Measurements from ENCODE around the gene PI4KA. TPM values are rescaled to one million over a fixed set of nuclear protein-coding genes. Genes with fewer than 3 reads are reported as not detected.

Gene PI4KA
- total RNA-seq, 1 donor from 2014 or later = 78.4 TPM

GRCh38 chr22:20867179-20868024 lies 8.8 kb upstream of the PI4KA start:
- no peak overlapping the region for H3K4me3 Mint-ChIP-seq
- H3K36me3 Mint-ChIP-seq (ENCODE audit: low read depth) = peaks cover 11% of the 10 kb centered on the region
- peaks cover 20% of the 10 kb centered on the region for H3K4me1 Mint-ChIP-seq
- intact Hi-C loops (cut with micrococcal nuclease) = no loop called here
- no peaks in the 10 kb centered on the region for H3K9me3 Mint-ChIP-seq
- peak; percentile 65 for DNase-seq
- H3K27me3 Mint-ChIP-seq = no peaks in the 10 kb centered on the region
- H3K27ac Mint-ChIP-seq = peak overlapping the region; percentile 70

- Mint-ChIP-seq H3K27me3 (no peaks in the 10 kb centered on the region), H3K27ac (no peak overlapping the region), H3K4me3 (no peak overlapping the region), H3K9me3 (no peaks in the 10 kb centered on the region), H3K4me1 (peaks cover 22% of the 10 kb centered on the region), H3K36me3 (ENCODE audit: low read depth) (peaks cover 16% of the 10 kb centered on the region)
- intact Hi-C loops (cut with micrococcal nuclease) = no loop called here
- no peak for DNase-seq
Observed at GRCh38 chr22:20866736-20867135, 8.1 kb upstream of the PI4KA start.

DNA sequence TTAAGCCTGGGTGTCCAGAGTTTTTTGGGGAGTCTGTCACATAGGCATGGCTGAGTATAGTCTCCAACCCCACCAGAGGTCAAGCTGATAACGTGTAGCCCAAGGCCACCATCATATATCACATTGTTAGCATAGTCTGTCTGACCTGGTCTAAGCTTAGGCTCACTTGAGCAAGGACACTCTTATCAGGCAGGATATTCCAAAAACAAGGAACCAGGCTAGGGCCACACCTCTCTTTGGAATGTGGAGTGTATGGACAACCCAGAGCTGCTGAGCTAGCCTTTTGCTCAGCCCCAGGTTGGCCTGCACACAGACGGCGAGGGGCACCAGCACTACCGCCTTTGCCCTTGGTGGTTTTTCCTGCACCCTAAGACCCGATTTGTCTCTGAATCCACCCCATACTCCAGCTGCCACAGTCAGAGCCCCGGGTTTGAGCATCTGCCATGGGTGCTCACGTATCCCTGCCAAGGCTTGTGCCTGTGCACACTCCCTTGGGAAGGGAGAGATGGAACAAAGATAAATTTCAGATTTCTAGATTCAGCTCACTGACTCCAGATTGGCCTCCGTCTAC lies 7.3 kb upstream of the PI4KA start:
- Mint-ChIP-seq H3K4me3 (no peak overlapping the region), H3K4me1 (peaks cover 23% of the 10 kb centered on the region), H3K27me3 (no peaks in the 10 kb centered on the region), H3K9me3 (no peaks in the 10 kb centered on the region), H3K36me3 (ENCODE audit: low read depth) (peaks cover 13% of the 10 kb centered on the region), H3K27ac (no peak overlapping the region)
- DNase-seq = no peak
- intact Hi-C loops (cut with micrococcal nuclease) = no loop called here

DNA sequence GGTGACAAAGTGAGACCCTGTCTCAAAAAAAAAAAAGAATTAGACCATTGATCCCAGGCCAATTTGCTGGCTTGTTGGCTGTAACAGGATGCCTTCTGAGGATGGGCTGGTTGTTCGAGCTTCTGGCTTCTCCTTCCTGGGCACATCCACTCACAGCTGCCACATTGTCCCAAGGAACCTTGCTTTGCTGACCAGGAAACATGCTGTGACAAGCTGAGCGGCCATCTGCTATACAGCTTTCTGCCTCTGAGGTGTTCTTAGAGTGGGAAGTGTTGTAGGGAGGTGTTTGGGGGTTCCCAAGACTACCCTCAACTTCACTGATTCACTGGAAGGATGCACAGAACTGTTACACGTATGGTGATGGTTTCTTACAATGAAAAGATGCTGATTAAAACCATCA lies 6.7 kb upstream of the PI4KA start:
- H3K4me1 Mint-ChIP-seq = peaks cover 24% of the 10 kb centered on the region
- H3K27ac Mint-ChIP-seq = no peak overlapping the region
- H3K27me3 Mint-ChIP-seq = no peaks in the 10 kb centered on the region
- intact Hi-C loops (cut with micrococcal nuclease) = no loop called here
- H3K9me3 Mint-ChIP-seq = no peaks in the 10 kb centered on the region
- no peak overlapping the region for H3K4me3 Mint-ChIP-seq
- no peak for DNase-seq
- peaks cover 13% of the 10 kb centered on the region for H3K36me3 Mint-ChIP-seq (ENCODE audit: low read depth)

GRCh38 chr22:20864186-20864908 lies 5.7 kb upstream of the PI4KA start:
- H3K4me1 Mint-ChIP-seq = peaks cover 30% of the 10 kb centered on the region
- H3K36me3 Mint-ChIP-seq (ENCODE audit: low read depth) = peaks cover 13% of the 10 kb centered on the region
- no peak overlapping the region for H3K27ac Mint-ChIP-seq
- H3K9me3 Mint-ChIP-seq = no peaks in the 10 kb centered on the region
- intact Hi-C loops (cut with micrococcal nuclease) = no loop called here
- no peak overlapping the region for H3K4me3 Mint-ChIP-seq
- DNase-seq = no peak
- no peaks in the 10 kb centered on the region for H3K27me3 Mint-ChIP-seq

DNA sequence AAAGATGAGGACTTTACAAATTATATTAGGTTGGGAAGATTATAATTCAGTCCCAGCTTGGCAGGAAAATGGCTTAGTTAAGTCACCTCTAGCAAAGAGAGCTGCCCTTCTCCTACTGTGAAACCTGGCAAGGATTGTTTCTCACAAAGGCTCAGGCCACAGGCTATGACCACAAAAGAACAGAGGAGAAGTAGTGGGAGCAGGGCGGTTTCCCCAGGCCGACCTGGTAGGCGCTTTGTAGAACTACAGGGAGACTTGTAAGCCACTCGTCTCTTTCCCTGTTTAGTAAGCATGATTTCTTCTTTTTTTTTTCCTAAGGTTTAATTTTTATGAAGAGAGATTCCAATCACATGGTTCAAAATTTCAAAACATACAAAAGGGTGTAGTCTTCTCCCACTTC lies 4.8 kb upstream of the PI4KA start:
- DNase-seq = no peak
- Mint-ChIP-seq H3K36me3 (ENCODE audit: low read depth) (peaks cover 10% of the 10 kb centered on the region), H3K27ac (no peak overlapping the region), H3K9me3 (no peaks in the 10 kb centered on the region), H3K4me3 (no peak overlapping the region), H3K27me3 (no peaks in the 10 kb centered on the region), H3K4me1 (peaks cover 31% of the 10 kb centered on the region)
- intact Hi-C loops (cut with micrococcal nuclease) = no loop called here

- Mint-ChIP-seq H3K27me3 (no peaks in the 10 kb centered on the region), H3K36me3 (ENCODE audit: low read depth) (peaks cover 10% of the 10 kb centered on the region), H3K9me3 (no peaks in the 10 kb centered on the region), H3K4me1 (peaks cover 30% of the 10 kb centered on the region), H3K4me3 (no peak overlapping the region), H3K27ac (no peak overlapping the region)
- DNase-seq = no peak
- intact Hi-C loops (cut with micrococcal nuclease) = no loop called here
Observed at GRCh38 chr22:20862540-20862939, 3.9 kb upstream of the PI4KA start.

- intact Hi-C loops (cut with micrococcal nuclease) = no loop called here
- H3K9me3 Mint-ChIP-seq = no peaks in the 10 kb centered on the region
- peak overlapping the region; percentile 87 for H3K4me3 Mint-ChIP-seq
- H3K4me1 Mint-ChIP-seq = peaks cover 36% of the 10 kb centered on the region
- no peaks in the 10 kb centered on the region for H3K27me3 Mint-ChIP-seq
- DNase-seq = peak; percentile 66
- H3K36me3 Mint-ChIP-seq (ENCODE audit: low read depth) = peaks cover 11% of the 10 kb centered on the region
- peak overlapping the region; percentile 40 for H3K27ac Mint-ChIP-seq
Observed at GRCh38 chr22:20859615-20860014, 1.0 kb upstream of the PI4KA start.

GRCh38 chr22:20857838-20858614 lies 585 bp downstream of the PI4KA start:
- no peaks in the 10 kb centered on the region for H3K9me3 Mint-ChIP-seq
- peak; percentile 95 for DNase-seq
- H3K27me3 Mint-ChIP-seq = no peaks in the 10 kb centered on the region
- peak overlapping the region; percentile 75 for H3K27ac Mint-ChIP-seq
- H3K4me3 Mint-ChIP-seq = peak overlapping the region; percentile 87
- intact Hi-C loops (cut with micrococcal nuclease) = loop anchor here (1.0 kb wide), 2 partner anchors 59 to 144 kb away; partner anchors contain the start of genes CRKL and THAP7
- H3K36me3 Mint-ChIP-seq (ENCODE audit: low read depth) = peaks cover 6% of the 10 kb centered on the region
- peaks cover 34% of the 10 kb centered on the region for H3K4me1 Mint-ChIP-seq

GRCh38 chr22:20857247-20857643 lies 1.4 kb downstream of the PI4KA start:
- DNase-seq = peak; percentile 64
- intact Hi-C loops (cut with micrococcal nuclease) = no loop called here
- H3K36me3 Mint-ChIP-seq (ENCODE audit: low read depth) = peaks cover 6% of the 10 kb centered on the region
- H3K9me3 Mint-ChIP-seq = no peaks in the 10 kb centered on the region
- H3K27me3 Mint-ChIP-seq = no peaks in the 10 kb centered on the region
- H3K4me3 Mint-ChIP-seq = peak overlapping the region; percentile 87
- H3K4me1 Mint-ChIP-seq = peaks cover 34% of the 10 kb centered on the region
- peak overlapping the region; percentile 4 for H3K27ac Mint-ChIP-seq

GRCh38 chr22:20853236-20853660 lies 5.4 kb downstream of the PI4KA start:
- no peak overlapping the region for H3K4me3 Mint-ChIP-seq
- DNase-seq = no peak
- no peaks in the 10 kb centered on the region for H3K27me3 Mint-ChIP-seq
- intact Hi-C loops (cut with micrococcal nuclease) = no loop called here
- no peaks in the 10 kb centered on the region for H3K9me3 Mint-ChIP-seq
- peaks cover 3% of the 10 kb centered on the region for H3K36me3 Mint-ChIP-seq (ENCODE audit: low read depth)
- no peak overlapping the region for H3K27ac Mint-ChIP-seq
- H3K4me1 Mint-ChIP-seq = peaks cover 24% of the 10 kb centered on the region

DNA sequence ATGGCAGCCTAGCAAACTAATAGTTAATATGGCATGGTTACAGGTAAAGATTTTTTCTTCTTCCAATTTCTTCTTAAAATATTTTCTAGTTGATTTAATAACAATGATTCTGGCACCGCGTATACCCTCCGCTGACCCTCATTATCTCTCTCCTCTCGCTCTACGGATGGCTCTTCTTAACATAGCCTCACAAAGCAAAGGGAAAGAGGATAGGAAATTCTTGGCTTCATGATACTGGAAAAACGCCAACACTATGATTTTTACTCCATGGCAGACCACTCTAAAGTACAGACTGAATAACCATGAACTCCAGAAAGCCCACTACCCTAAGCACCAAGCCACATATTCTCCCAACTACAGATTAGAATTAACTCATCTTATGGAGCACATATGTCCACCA lies 6.1 kb downstream of the PI4KA start:
- H3K4me3 Mint-ChIP-seq = no peak overlapping the region
- intact Hi-C loops (cut with micrococcal nuclease) = no loop called here
- H3K27me3 Mint-ChIP-seq = no peaks in the 10 kb centered on the region
- H3K36me3 Mint-ChIP-seq (ENCODE audit: low read depth) = peaks cover 3% of the 10 kb centered on the region
- DNase-seq = no peak
- peaks cover 21% of the 10 kb centered on the region for H3K4me1 Mint-ChIP-seq
- no peak overlapping the region for H3K27ac Mint-ChIP-seq
- H3K9me3 Mint-ChIP-seq = no peaks in the 10 kb centered on the region

DNA sequence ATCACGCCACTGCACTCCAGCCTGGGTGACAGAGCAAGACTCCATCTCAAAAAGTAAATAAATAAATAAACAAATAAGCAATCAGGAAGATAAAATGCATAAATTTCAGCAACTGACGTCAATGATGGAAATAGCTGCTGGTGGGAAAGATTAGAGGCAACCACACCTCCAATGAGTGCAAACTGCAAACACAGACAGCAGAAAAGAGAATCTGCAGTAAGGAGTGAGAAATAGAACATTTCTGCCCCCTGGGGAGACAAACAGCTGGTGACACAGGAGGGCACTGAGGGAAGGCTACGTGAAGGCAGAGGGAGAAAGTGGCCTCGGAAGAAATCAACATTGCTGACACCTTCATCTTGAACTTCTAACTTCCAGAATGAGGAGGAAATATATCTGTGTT lies 6.5 kb downstream of the PI4KA start:
- Mint-ChIP-seq H3K27me3 (no peaks in the 10 kb centered on the region), H3K36me3 (ENCODE audit: low read depth) (peaks cover 3% of the 10 kb centered on the region), H3K27ac (no peak overlapping the region), H3K4me1 (peaks cover 16% of the 10 kb centered on the region), H3K9me3 (no peaks in the 10 kb centered on the region), H3K4me3 (no peak overlapping the region)
- intact Hi-C loops (cut with micrococcal nuclease) = no loop called here
- DNase-seq = no peak
